Breast epithelium (tissue), 4 donors: ENCODE data around the gene TENT4A. TPM values are rescaled to one million over a fixed set of nuclear protein-coding genes. Genes with fewer than 3 reads are reported as not detected.

Experiments used
- DNase-seq, 2 donors: peaks; one replicate each; pipeline ENCODE4 v3.0.0-alpha.2; 2019; ENCODE audit warnings: low spot score in 2 of 2
- H3K27ac ChIP-seq, 2 donors: fragments of 200-600 bp; sonication (generic) in 1 of 2; one replicate each; pipeline ENCODE4 v1.5.1; 2016 to 2019; ENCODE audit warnings: mild to moderate bottlenecking in 1 of 2
- H3K27me3 ChIP-seq, 2 donors: fragments of 200-600 bp; sonication (generic) in 1 of 2; one replicate each; pipeline versions ENCODE4 v1.5.1 to v1.6.0; 2017 to 2019; ENCODE audit warnings: control low read depth in 1 of 2, mild to moderate bottlenecking in 1 of 2
- H3K36me3 ChIP-seq: fragments of 200-600 bp; one replicate; pipeline ENCODE4 v1.5.1; 2019
- H3K4me1 ChIP-seq, 2 donors: fragments of 200-600 bp; sonication (generic); one replicate each; pipeline ENCODE4 v1.5.1; 2016 to 2019; ENCODE audit warnings: control low read depth in 1 of 2
- H3K4me3 ChIP-seq, 3 donors: fragments of 200-600 bp; sonication (generic); 1 replicate in 2 of 3; 2 replicates in 1 of 3; pipeline ENCODE4 v1.5.1; 2016 to 2019; ENCODE audit warnings: mild to moderate bottlenecking in 3 of 3, moderate library complexity in 2 of 3
- H3K9me3 ChIP-seq, 2 donors: fragments of 200-600 bp; sonication (generic) in 1 of 2; one replicate each; pipeline ENCODE4 v1.5.1; 2016 to 2019; ENCODE audit warnings: control low read depth in 1 of 2
- POLR2A ChIP-seq: fragments of 450-650 bp; IDR thresholded peaks from one replicate; pipeline ENCODE4 v1.6.1; 2016; ENCODE audit warnings: antibody characterized with exemption, mild to moderate bottlenecking, moderate library complexity
- POLR2AphosphoS5 ChIP-seq, 3 donors: sonication (generic); formaldehyde crosslinking; IDR thresholded peaks; one replicate each; pipeline ENCODE4 v1.6.1; 2017; ENCODE audit warnings: antibody characterized with exemption in 3 of 3
- intact Hi-C: fragments of 100-400 bp; cut with DNase I; formaldehyde crosslinking; loops from one replicate; pipeline ENCODE4 v1.15.1; 2023; ENCODE audit warnings: low total_unique reads
- total RNA-seq, 3 donors: library from RNA; depleted of rRNA; stranded (reverse); fragments of >200 nt; gene quantifications; one replicate each; pipeline ENCODE4 v1.1.0, GENCODE V29; 2016
- TF ChIP-seq, protein P1 (sequence below), 3 donors: fragments of 450-650 bp; IDR thresholded peaks; one replicate each; pipeline ENCODE4 v1.5.1; 2016 to 2017; ENCODE audit warnings: antibody characterized with exemption in 3 of 3, mild to moderate bottlenecking in 3 of 3, moderate library complexity in 3 of 3

Gene TENT4A
- total RNA-seq, 3 donors from 2014 or later, result 24.1 to 26.2 (median 24.8) TPM

DNA sequence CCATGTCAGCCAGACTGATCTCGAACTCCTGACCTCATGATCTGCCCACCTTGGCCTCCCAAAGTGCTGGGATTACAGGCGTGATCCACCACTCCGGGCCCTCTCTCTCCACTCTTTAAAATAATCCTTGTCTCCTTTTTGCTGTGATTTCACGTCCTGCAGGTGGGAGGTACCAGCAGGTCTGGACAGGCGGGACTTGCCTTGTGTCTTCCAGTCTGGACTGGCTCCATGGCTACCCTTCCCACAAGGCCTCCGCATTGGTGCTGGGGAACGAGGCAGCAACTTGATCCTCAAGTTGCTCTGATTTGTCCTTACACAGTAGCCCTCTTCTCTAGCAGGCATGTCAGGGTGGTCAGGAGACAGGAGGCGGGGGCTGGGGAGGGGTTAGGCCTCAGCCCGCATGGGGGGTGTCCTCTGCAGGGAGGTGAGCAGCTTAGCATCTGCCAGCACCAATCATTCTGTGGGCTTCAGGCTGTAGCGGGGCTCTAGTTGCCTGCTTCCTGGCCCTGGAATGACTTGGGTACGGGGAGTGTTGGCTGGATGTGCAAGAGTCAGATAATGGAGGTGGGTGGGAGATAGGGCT, 54.3 kb downstream of the TENT4A start:
- Histone ChIP-seq H3K4me1 (no peaks in the 10 kb centered on the region), H3K4me3 (no peak overlapping the region), H3K9me3 (no peaks in the 10 kb centered on the region), H3K27me3 (no peaks in the 10 kb centered on the region), H3K36me3 (no peaks in the 10 kb centered on the region), H3K27ac (no peak overlapping the region)
- DNase-seq, result no peak
- TF ChIP-seq POLR2AphosphoS5 (IDR thresholded peaks at IDR 0.05), result no peak
- TF ChIP-seq, protein P1, sequence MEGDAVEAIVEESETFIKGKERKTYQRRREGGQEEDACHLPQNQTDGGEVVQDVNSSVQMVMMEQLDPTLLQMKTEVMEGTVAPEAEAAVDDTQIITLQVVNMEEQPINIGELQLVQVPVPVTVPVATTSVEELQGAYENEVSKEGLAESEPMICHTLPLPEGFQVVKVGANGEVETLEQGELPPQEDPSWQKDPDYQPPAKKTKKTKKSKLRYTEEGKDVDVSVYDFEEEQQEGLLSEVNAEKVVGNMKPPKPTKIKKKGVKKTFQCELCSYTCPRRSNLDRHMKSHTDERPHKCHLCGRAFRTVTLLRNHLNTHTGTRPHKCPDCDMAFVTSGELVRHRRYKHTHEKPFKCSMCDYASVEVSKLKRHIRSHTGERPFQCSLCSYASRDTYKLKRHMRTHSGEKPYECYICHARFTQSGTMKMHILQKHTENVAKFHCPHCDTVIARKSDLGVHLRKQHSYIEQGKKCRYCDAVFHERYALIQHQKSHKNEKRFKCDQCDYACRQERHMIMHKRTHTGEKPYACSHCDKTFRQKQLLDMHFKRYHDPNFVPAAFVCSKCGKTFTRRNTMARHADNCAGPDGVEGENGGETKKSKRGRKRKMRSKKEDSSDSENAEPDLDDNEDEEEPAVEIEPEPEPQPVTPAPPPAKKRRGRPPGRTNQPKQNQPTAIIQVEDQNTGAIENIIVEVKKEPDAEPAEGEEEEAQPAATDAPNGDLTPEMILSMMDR (IDR thresholded peaks at IDR 0.05), result no peak
- no peak for TF ChIP-seq POLR2A
- intact Hi-C loops, result no loop called here

DNA sequence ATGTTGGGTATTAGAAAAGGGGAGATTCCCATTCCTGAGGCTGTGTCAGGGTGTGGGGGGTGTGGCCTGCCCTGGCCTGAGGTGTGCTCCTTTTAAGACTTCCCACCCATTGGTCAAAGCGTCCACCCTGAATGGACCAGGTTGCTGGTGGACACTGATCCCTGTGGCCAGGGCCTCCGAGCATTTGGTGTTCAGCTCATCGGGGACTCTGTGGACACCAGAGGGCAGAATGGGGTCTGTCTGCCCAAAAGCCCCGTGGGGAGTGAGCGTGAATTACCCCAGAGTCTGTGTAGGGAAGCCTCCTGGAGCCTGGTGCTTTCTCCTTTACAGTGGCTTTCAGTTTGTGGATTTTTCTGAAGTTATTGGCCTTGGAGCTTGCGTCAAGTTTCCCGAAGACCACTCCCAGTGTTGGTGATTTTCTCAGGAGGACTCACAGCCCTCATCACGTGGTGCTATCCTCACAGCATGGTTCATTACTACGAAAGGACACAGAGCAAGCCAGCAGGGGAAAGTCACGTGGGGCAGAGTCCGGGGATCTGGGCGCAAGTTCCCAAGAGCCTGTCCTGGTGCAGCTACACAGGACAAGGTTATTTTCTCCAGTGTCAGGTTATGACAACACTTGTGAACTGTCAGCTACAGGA, 55.5 kb downstream of the TENT4A start:
- TF ChIP-seq, protein P1 (IDR thresholded peaks at IDR 0.05), result no peak
- no peak for TF ChIP-seq POLR2A
- no peak for TF ChIP-seq POLR2AphosphoS5 (IDR thresholded peaks at IDR 0.05)
- intact Hi-C loops, result no loop called here

DNA sequence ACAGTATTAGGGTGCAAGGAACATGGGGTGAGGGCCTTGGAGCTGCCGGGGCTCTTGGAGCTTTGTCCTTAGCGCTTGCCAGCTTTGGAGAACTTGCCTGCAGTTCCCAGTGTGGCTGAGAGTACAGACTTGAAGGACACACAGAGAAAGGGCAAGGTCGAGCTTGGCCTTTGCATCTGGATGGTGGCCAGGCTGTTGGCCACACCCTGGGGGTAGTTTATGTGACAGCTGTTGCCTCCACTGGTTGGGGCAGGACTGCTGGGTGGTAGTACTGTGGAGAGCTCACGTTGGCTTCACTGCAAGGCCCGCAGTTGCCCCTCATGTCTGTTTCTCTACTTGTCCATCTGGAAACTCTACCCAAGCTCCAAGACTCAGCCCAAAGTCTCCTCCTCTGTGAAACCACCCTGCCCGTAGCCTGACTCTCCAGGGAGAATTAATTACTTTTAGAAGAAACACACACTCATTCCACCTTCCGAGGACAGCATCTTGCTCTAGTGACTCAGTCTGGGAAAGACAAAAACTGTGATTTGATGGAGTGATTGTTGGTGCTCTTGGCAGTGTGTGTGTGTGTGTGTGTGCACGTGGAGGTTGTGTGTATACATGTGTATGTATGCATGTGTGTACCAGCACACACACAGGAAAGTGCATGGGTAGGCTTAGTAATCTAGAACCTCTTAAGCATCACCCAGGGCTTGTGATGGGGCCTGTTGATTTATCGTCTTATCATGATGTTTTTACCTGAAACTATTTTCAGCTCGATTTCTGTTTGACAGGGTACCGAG, 57.8 kb downstream of the TENT4A start:
- H3K9me3 ChIP-seq, result no peaks in the 10 kb centered on the region
- intact Hi-C loops, result no loop called here
- H3K27ac ChIP-seq, result no peak overlapping the region
- no peaks in the 10 kb centered on the region for H3K4me1 ChIP-seq
- no peaks in the 10 kb centered on the region for H3K36me3 ChIP-seq
- H3K4me3 ChIP-seq, result no peak overlapping the region
- no peaks in the 10 kb centered on the region for H3K27me3 ChIP-seq
- DNase-seq, result no peak
- TF ChIP-seq, protein P1 (IDR thresholded peaks at IDR 0.05), result no peak
- TF ChIP-seq POLR2A (no peak), POLR2AphosphoS5 (IDR thresholded peaks at IDR 0.05) (no peak)

More for the DNA sequence above, 55.5 kb downstream of the TENT4A start:
- no peak for DNase-seq
- Histone ChIP-seq H3K27ac (no peak overlapping the region), H3K36me3 (no peaks in the 10 kb centered on the region), H3K27me3 (no peaks in the 10 kb centered on the region), H3K4me1 (no peaks in the 10 kb centered on the region), H3K9me3 (no peaks in the 10 kb centered on the region), H3K4me3 (no peak overlapping the region)

DNA sequence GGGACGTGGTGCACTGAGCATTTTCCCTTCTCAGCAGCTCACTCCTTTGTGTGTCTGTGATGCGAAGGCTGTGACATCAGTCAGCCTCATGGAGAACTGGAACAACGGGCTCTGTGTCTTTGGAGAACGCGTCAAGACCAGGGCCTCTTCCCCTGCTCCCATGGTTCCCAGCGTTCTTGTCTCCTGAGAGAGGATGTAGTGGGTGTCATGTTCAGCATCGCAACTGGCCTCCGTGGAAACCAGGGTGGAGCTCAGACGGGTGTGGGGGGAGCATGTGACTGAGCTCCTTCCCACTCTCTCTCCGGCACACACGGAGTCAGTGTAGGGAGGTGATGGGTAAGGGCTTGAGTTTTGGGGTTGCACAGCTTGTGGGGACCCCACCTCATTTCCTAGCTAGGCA, 59.7 kb downstream of the TENT4A start:
- Histone ChIP-seq H3K4me1 (no peaks in the 10 kb centered on the region), H3K4me3 (peak overlapping the region in 1 of 3 donors; percentile 24), H3K27ac (no peak overlapping the region), H3K27me3 (no peaks in the 10 kb centered on the region), H3K9me3 (no peaks in the 10 kb centered on the region), H3K36me3 (no peaks in the 10 kb centered on the region)
- TF ChIP-seq, protein P1 (IDR thresholded peaks at IDR 0.05), result no peak
- TF ChIP-seq POLR2AphosphoS5 (IDR thresholded peaks at IDR 0.05) (no peak), POLR2A (no peak)
- intact Hi-C loops, result no loop called here
- no peak for DNase-seq
